Lung (tissue), 12 donors: ENCODE data around the gene ATP8B4. TPM values are rescaled to one million over a fixed set of nuclear protein-coding genes. Genes with fewer than 3 reads are reported as not detected.
A peak's percentile ranks its signal among the peaks of the same experiment; 100 is the strongest.

Source experiments
- ATAC-seq: fragments of 200-7000 bp; cut with Tn5 transposase; one replicate; pipeline ENCODE4 v1.9.1; 2020; ENCODE audit warnings: moderate number of reproducible peaks; ENCODE audit not compliant: insufficient read depth, low FRiP score
- DNase-seq, 3 donors: peaks; one replicate each; pipeline ENCODE4 v3.0.0-alpha.2; 2013 to 2017
- H3K27ac ChIP-seq, 2 donors: one replicate each; pipeline ENCODE4 v1.5.1; 2013; ENCODE audit warnings: mild to moderate bottlenecking in 2 of 2, moderate library complexity in 2 of 2, control low read depth in 1 of 2, inconsistent platforms in 1 of 2, low read depth in 1 of 2, low read length in 1 of 2
- H3K27me3 ChIP-seq, 3 donors: one replicate each; pipeline ENCODE4 v1.5.1; 2013; ENCODE audit warnings: low read length in 2 of 3; ENCODE audit not compliant: control insufficient read depth in 3 of 3, insufficient read depth in 3 of 3
- H3K36me3 ChIP-seq, 4 donors: one replicate each; pipeline ENCODE4 v1.5.1; 2013; ENCODE audit warnings: low read length in 4 of 4, mild to moderate bottlenecking in 1 of 4, moderate library complexity in 1 of 4; ENCODE audit not compliant: control insufficient read depth in 4 of 4, insufficient read depth in 4 of 4
- H3K4me1 ChIP-seq, 5 donors: one replicate each; pipeline ENCODE4 v1.5.1; 2013; ENCODE audit warnings: low read length in 5 of 5, mild to moderate bottlenecking in 2 of 5, moderate library complexity in 1 of 5; ENCODE audit not compliant: control insufficient read depth in 5 of 5, insufficient read depth in 5 of 5
- H3K4me3 ChIP-seq: one replicate; pipeline ENCODE4 v1.5.1; 2013; ENCODE audit warnings: mild to moderate bottlenecking, control low read depth, moderate library complexity
- H3K9ac ChIP-seq, 2 donors: one replicate each; pipeline ENCODE4 v1.5.1; 2013; ENCODE audit warnings: low read length in 2 of 2, control low read depth in 1 of 2; ENCODE audit not compliant: insufficient read depth in 1 of 2
- H3K9me3 ChIP-seq, 4 donors: one replicate each; pipeline ENCODE4 v1.5.1; 2013; ENCODE audit warnings: low read length in 3 of 4, mild to moderate bottlenecking in 1 of 4, moderate library complexity in 1 of 4; ENCODE audit not compliant: control insufficient read depth in 4 of 4, insufficient read depth in 3 of 4
- WGBS, 2 donors: extraction: QIAGEN DNeasy Blood & Tissue Kit; methylation state at CpG; one replicate each; pipeline ENCODE4 v1.1.7; 2013; 5-methylcytosine and 5-hydroxymethylcytosine counted together
- polyA plus RNA-seq, 2 donors: library from polyadenylated mRNA; stranded (reverse); fragments of 200-250 nt; gene quantifications; one replicate each; pipeline ENCODE4 v1.2.1, GENCODE V29; 2013
- total RNA-seq, 2 donors: library from RNA; depleted of rRNA in 1 of 2; stranded (reverse); fragments of >200 nt in 1 of 2; gene quantifications; one replicate each; pipeline ENCODE4 v1.2.1, GENCODE V29; 2014 to 2021
- TF ChIP-seq, protein P1 (sequence below): IDR thresholded peaks from 2 replicates; pipeline ENCODE4 v1.5.1; 2012; ENCODE audit warnings: mild to moderate bottlenecking; ENCODE audit errors: control extremely low read depth, extremely low read depth
- donor health status: control.
- donor health status: control.
- donor health status: Bipolar disorder and iron deficiency.
- donor health status: healthy.
- donor health status: DM: yes; HTN: yes; CAD: no.

The ATP8B4 gene
- total and polyA plus RNA-seq, 4 donors = 1.6 to 23.1 (median 3.3) TPM

DNA sequence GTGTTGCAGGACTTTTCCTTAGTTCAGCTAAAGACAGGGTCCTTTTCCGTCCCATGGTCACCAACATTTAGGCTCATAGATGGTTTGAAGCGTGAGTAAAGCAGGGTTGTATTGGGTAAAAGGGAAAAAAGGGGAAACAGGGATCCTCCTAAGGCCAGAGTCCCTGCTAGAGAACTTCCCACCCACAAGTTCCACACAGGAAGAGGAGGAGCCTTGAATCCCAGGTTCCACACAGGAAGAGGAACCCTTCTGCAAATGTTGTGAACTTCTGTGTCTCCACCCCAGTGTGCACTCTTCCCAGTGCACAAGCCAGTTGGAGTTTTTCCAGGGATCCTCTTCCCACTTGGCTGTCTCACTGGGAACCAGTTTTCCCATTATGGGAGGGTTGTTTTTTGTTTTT is 27.6 kb upstream of the ATP8B4 start:
- Histone ChIP-seq H3K4me3 (no peak overlapping the region), H3K4me1 (no peaks in the 10 kb centered on the region), H3K27me3 (no peaks in the 10 kb centered on the region), H3K27ac (no peak overlapping the region), H3K36me3 (no peaks in the 10 kb centered on the region), H3K9ac (no peak overlapping the region), H3K9me3 (no peaks in the 10 kb centered on the region)
- no peak for ATAC-seq
- TF ChIP-seq, protein P1, sequence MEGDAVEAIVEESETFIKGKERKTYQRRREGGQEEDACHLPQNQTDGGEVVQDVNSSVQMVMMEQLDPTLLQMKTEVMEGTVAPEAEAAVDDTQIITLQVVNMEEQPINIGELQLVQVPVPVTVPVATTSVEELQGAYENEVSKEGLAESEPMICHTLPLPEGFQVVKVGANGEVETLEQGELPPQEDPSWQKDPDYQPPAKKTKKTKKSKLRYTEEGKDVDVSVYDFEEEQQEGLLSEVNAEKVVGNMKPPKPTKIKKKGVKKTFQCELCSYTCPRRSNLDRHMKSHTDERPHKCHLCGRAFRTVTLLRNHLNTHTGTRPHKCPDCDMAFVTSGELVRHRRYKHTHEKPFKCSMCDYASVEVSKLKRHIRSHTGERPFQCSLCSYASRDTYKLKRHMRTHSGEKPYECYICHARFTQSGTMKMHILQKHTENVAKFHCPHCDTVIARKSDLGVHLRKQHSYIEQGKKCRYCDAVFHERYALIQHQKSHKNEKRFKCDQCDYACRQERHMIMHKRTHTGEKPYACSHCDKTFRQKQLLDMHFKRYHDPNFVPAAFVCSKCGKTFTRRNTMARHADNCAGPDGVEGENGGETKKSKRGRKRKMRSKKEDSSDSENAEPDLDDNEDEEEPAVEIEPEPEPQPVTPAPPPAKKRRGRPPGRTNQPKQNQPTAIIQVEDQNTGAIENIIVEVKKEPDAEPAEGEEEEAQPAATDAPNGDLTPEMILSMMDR = no peak
- no peak for DNase-seq
- WGBS, 2 donors = 62 to 77% methylated on average over 2 of the region's 2 CpGs

DNA sequence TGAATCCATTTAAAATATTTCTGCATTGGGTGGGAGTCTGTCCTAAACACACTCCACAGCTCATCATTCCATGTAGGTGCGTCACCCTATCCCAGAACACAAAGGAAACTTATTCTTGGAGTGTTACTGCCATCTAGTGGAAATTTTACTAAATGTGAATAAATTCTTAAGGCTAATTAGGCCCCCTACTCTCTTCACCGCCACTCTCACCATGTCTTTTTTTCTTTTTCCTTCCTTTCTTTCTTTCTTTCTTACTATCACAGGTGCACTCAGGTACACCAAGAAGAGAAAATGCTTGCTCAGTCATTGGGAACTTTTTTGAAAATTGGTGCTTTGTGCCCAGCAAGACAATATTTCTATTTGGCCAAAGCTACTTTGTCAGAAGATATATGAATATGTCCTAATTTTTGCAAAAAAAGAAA is 26.4 kb upstream of the ATP8B4 start:
- H3K9ac ChIP-seq = no peak overlapping the region
- no peak overlapping the region for H3K27ac ChIP-seq
- ATAC-seq (peak; percentile 82), DNase-seq (peak in 2 of 3 donors; percentile 86)
- H3K9me3 ChIP-seq = no peaks in the 10 kb centered on the region
- 4 to 8% methylated on average over 2 of the region's 2 CpGs for WGBS, 2 donors
- TF ChIP-seq, protein P1 = no peak
- H3K4me1 ChIP-seq = peaks cover 0 to 2% (median 0%) of the 10 kb centered on the region in 5 donors
- no peak overlapping the region for H3K4me3 ChIP-seq
- no peaks in the 10 kb centered on the region for H3K36me3 ChIP-seq
- no peaks in the 10 kb centered on the region for H3K27me3 ChIP-seq

DNA sequence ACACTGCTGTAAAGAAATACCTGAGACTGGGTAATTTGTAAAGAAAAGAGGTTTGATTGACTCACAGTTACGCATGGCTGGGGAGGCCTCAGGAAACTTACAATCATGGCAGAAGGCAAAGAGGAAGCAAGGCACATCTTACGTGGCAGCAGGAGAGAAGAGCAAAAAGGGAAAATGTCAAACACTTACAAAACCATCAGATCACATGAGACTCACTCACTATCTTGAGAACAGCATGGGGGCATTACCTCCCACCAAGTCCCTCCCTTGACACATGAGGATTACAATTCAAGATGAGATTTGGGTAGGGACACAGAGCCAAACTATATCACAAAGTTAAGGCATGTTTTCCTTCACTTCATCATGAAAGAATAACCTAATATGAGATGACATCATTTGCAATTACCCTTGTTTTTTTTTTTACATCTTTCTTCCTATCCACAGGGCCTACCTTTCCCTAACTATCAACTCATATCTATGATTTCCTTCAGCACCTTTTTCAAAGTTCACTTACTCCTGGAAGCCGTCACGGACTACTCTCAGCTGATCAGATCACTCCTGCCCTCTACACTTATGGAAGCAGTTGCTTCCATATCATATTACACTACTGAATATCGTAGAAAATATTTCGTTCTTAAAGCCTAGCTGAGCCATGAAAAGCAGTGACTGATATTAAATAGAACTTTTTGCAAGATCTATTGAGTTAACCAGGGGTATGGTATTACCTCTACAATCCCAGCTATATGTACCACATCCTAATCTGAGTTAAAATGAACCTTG is 25.5 kb upstream of the ATP8B4 start:
- no peak overlapping the region for H3K4me3 ChIP-seq
- H3K9me3 ChIP-seq = no peaks in the 10 kb centered on the region
- TF ChIP-seq, protein P1 = no peak
- DNase-seq (peak in 1 of 3 donors; percentile 8), ATAC-seq (no peak)
- H3K27me3 ChIP-seq = no peaks in the 10 kb centered on the region
- H3K36me3 ChIP-seq = no peaks in the 10 kb centered on the region
- WGBS, 2 donors = 61 to 64% methylated on average over 6 of the region's 6 CpGs
- no peak overlapping the region for H3K27ac ChIP-seq
- peaks cover 0 to 2% (median 0%) of the 10 kb centered on the region in 5 donors for H3K4me1 ChIP-seq
- H3K9ac ChIP-seq = no peak overlapping the region
